HG02973 (cell line): ENCODE measurements around the gene ABHD5.
"Not testable (repeated sequence)": the region's sequence is repeated elsewhere in the genome, so short reads cannot be mapped to it uniquely, and the experiment has no call there.

Experiments
- ATAC-seq: cut with Tn5 transposase; IDR thresholded peaks from one replicate; pipeline ENCODE4 v1.9.1; 2021; ENCODE audit warnings: moderate library complexity; ENCODE audit not compliant: unreplicated experiment

The ABHD5 gene

GRCh38 chr3:43690400-43691119 lies at the start of gene ABHD5:
Gene ABHD5, plus strand, starts transcription at chr3:43690938. Its CDS starts 55 bp downstream, at chr3:43690993.
- peak; percentile 81 for ATAC-seq

- ATAC-seq, result no peak
Observed at GRCh38 chr3:43641306-43642114, 49.2 kb upstream of the ABHD5 start.

GRCh38 chr3:43644443-43644842 lies 46.3 kb upstream of the ABHD5 start:
- ATAC-seq, result no peak

- no peak for ATAC-seq
Observed at GRCh38 chr3:43647331-43648166, 43.2 kb upstream of the ABHD5 start.

- no peak for ATAC-seq
Observed at GRCh38 chr3:43648957-43649356, 41.8 kb upstream of the ABHD5 start.

GRCh38 chr3:43649365-43649968 lies 41.3 kb upstream of the ABHD5 start:
- no peak for ATAC-seq

GRCh38 chr3:43650345-43650744 lies 40.4 kb upstream of the ABHD5 start:
- no peak for ATAC-seq

- not testable (repeated sequence) for ATAC-seq
Observed at GRCh38 chr3:43656390-43656789, 34.3 kb upstream of the ABHD5 start.

- ATAC-seq, result no peak
Observed at GRCh38 chr3:43659250-43659880, 31.4 kb upstream of the ABHD5 start.

GRCh38 chr3:43661376-43661775 lies 29.4 kb upstream of the ABHD5 start:
- not testable (repeated sequence) for ATAC-seq

- not testable (repeated sequence) for ATAC-seq
Observed at GRCh38 chr3:43665011-43665410, 25.7 kb upstream of the ABHD5 start.

GRCh38 chr3:43670635-43671522 lies 19.9 kb upstream of the ABHD5 start:
- ATAC-seq, result no peak

- no peak for ATAC-seq
Observed at GRCh38 chr3:43674345-43675085, 16.2 kb upstream of the ABHD5 start.

- ATAC-seq, result no peak
Observed at GRCh38 chr3:43675593-43675992, 15.1 kb upstream of the ABHD5 start.

GRCh38 chr3:43676441-43676840 lies 14.3 kb upstream of the ABHD5 start:
- no peak for ATAC-seq

- ATAC-seq, result not testable (repeated sequence)
Observed at GRCh38 chr3:43678375-43678774, 12.4 kb upstream of the ABHD5 start.

GRCh38 chr3:43678887-43679449 lies 11.8 kb upstream of the ABHD5 start:
- not testable (repeated sequence) for ATAC-seq

- ATAC-seq, result not testable (repeated sequence)
Observed at GRCh38 chr3:43680857-43681256, 9.9 kb upstream of the ABHD5 start.
